ENCODE measurements around the gene ZNF652. TPM values are rescaled to one million over a fixed set of nuclear protein-coding genes. Genes with fewer than 3 reads are reported as not detected.

The ZNF652 gene
- total RNA-seq, 4 donors from 2014 or later = 56.0 to 124 (median 92.2) TPM

DNA sequence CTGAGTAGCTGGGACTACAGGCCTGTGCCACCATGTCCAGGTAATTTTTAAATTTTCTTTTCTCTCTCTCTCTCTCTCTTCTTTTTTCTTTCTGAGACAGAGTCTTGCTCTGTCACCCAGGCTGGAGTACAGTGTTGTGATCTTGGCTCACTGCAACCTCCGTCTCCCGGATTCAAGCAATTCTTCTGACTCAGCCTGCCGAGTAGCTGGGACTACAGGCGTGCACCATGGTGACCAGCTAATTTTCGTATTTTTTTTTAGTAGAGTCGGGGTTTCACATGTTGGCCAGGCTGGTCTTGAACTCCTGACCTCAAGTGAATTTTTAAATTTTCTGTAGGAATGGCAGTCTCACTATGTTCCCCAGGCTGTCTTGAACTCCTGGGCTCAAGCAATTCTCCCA, 11.1 kb upstream of the ZNF652 start:
- Histone ChIP-seq H3K27me3 (no peaks in the 10 kb centered on the region), H3K9me3 (no peaks in the 10 kb centered on the region), H3K27ac (no peak overlapping the region), H3K36me3 (no peaks in the 10 kb centered on the region), H3K4me1 (no peaks in the 10 kb centered on the region), H3K4me3 (no peak overlapping the region)
- TF ChIP-seq EP300 (IDR thresholded peaks at IDR 0.05) (no peak), CTCF (IDR thresholded peaks at IDR 0.05) (no peak), POLR2AphosphoS5 (IDR thresholded peaks at IDR 0.05) (no peak), POLR2A (IDR thresholded peaks at IDR 0.05) (no peak)
- no peak for ATAC-seq
- 82 to 92% methylated on average over 6 of the region's 6 CpGs for WGBS, 2 donors (ENCODE audit: low coverage in 1 of 2)

DNA sequence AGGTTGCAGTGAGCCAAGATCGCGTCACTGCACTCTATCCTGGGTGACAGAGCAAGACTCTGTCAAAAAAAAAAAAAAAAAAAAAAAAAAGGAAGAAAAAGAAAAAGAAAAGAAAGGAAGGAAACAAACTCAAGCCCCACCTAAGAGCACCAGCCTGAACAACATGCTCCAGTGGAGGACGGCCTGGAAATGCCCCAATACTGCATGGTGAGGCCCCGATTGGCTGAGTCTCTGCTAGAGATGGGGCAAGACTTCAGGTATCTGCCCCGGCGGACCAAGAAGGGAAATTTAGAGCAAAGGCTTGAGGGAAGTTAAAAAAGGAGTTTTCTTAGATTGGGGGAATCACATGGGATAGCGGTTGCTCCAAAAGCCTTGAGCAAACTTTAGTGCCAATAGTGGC, 10.4 kb upstream of the ZNF652 start:
- no peaks in the 10 kb centered on the region for H3K9me3 ChIP-seq
- TF ChIP-seq CTCF (IDR thresholded peaks at IDR 0.05) (no peak), POLR2AphosphoS5 (IDR thresholded peaks at IDR 0.05) (no peak), POLR2A (IDR thresholded peaks at IDR 0.05) (no peak), EP300 (IDR thresholded peaks at IDR 0.05) (no peak)
- H3K27ac ChIP-seq = no peak overlapping the region
- WGBS, 2 donors (ENCODE audit: low coverage in 1 of 2) = 78 to 93% methylated on average over 3 to 7 of the region's 7 CpGs
- no peaks in the 10 kb centered on the region for H3K4me1 ChIP-seq
- H3K27me3 ChIP-seq = no peaks in the 10 kb centered on the region
- no peak overlapping the region for H3K4me3 ChIP-seq
- no peak for ATAC-seq
- H3K36me3 ChIP-seq = no peaks in the 10 kb centered on the region

DNA sequence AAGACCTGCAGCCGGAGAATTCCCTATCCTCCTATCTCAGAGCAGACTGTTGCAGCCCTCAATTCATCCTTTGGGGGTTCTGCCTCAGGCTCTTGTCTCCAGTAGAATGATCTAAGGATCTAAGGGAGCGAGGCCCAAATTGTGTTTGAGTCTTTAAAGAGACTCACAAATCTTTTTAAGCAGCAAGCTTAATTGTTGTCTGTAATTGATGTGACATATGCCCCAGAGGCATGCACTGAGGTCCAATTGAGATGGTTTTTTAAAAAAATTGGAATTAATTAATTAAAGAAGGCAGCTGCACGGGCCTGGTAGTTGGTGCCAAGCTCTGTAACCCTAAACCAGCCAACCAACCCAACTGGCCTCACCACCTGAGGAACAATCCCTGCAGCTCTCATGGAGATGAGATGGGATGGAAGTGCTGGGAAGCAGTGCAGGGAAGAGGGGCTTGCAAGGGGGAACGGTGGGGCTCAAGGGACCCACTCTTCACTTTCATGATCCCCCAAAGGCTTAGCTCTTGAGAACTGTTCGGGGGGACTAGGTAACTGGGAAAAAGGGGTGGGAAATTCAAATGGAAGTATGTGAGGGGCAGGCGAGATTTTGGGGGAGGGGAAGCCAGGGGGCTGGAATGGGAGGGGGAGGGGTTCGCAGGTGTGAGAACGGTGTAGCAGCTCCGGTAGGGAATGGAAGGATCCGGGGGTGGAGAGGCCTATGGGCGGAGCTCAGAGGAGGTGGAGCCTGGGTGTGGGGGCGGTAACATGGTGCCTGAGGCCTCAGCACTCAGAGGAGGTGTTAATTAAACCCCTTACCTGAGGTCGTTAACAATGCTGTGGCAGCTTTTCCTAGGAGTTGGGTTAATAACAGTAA, 9.2 kb upstream of the ZNF652 start:
- Histone ChIP-seq H3K4me3 (no peak overlapping the region), H3K27me3 (no peaks in the 10 kb centered on the region), H3K27ac (no peak overlapping the region), H3K9me3 (no peaks in the 10 kb centered on the region), H3K4me1 (no peaks in the 10 kb centered on the region), H3K36me3 (no peaks in the 10 kb centered on the region)
- 41 to 52% methylated on average over 9 to 12 of the region's 13 CpGs for WGBS, 2 donors (ENCODE audit: low coverage in 1 of 2)
- TF ChIP-seq POLR2A (IDR thresholded peaks at IDR 0.05) (no peak), CTCF (IDR thresholded peaks at IDR 0.05) (no peak), EP300 (IDR thresholded peaks at IDR 0.05) (no peak), POLR2AphosphoS5 (IDR thresholded peaks at IDR 0.05) (no peak)
- no peak for ATAC-seq

- Histone ChIP-seq H3K4me3 (no peak overlapping the region), H3K36me3 (no peaks in the 10 kb centered on the region), H3K4me1 (no peaks in the 10 kb centered on the region), H3K27ac (no peak overlapping the region), H3K27me3 (no peaks in the 10 kb centered on the region), H3K9me3 (no peaks in the 10 kb centered on the region)
- no peak for TF ChIP-seq CTCF (IDR thresholded peaks at IDR 0.05)
- no peak for ATAC-seq
- 86 to 100% methylated on average over 1 of the region's 1 CpG for WGBS, 2 donors (ENCODE audit: low coverage in 1 of 2)
Measured at GRCh38 chr17:49369760-49370159, 7.7 kb upstream of the ZNF652 start.

DNA sequence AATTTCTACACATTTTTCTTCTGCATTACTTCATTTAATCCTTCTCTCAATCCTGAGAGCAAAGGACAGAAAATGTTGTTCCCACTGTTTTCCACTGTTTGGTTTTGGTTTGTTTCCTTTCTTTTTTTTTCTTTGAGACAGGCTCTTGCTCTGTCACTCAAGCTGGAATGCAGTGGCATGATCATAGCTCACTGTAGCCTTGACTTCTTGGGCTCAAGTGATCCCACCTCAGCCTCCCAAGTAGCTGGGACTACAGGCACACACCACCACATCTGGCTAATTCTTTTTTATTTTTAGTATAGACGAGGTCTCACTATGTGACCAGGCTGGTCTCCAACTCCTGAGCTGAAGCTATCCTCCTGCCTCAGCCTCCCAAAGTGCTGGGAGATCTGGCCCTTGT, 7.0 kb upstream of the ZNF652 start:
- ATAC-seq = no peak
- WGBS, 2 donors (ENCODE audit: low coverage in 1 of 2) = 75% methylated on average over 1 of the region's 1 CpG; no CpG with 5 or more reads in 1 of the 2 donors
- TF ChIP-seq EP300 (IDR thresholded peaks at IDR 0.05) = no peak
- no peak for TF ChIP-seq POLR2A (IDR thresholded peaks at IDR 0.05)
- TF ChIP-seq CTCF (IDR thresholded peaks at IDR 0.05) = no peak
- TF ChIP-seq POLR2AphosphoS5 (IDR thresholded peaks at IDR 0.05) = no peak
- no peaks in the 10 kb centered on the region for H3K9me3 ChIP-seq
- no peak overlapping the region for H3K27ac ChIP-seq
- H3K4me1 ChIP-seq = no peaks in the 10 kb centered on the region
- no peak overlapping the region for H3K4me3 ChIP-seq
- H3K27me3 ChIP-seq = no peaks in the 10 kb centered on the region
- H3K36me3 ChIP-seq = no peaks in the 10 kb centered on the region
